ENCODE data around the gene NOTCH2.

DNA sequence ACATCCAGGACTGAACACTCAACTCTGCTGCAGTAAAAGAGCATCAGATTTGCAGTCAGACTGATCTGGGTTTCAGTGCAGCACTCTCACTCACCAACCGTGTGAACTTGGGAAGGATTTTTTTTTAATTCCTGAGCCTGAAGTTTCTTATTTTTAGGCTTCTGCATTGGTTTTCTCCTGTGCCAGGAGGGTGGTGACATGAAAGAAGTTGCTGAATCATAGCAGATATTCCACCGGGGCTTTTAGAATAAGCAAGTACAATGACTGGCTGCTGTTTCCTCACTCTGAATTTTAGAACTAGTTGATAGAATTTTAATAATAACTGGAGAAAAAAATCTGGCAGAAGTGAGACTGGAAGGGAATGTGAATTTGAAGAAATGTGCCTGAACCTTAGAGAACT lies 184.8 kb downstream of the NOTCH2 start:
- TF ChIP-seq EZH2phosphoT487 (IDR thresholded peaks at IDR 0.05; ENCODE audit: borderline replicate concordance, low read length) (no peak), CTCF (conservative IDR thresholded peaks at IDR 0.05; ENCODE audit: low read depth, low read length) (no peak), EZH2 (IDR thresholded peaks at IDR 0.05; ENCODE audit: low read length, unreplicated experiment) (no peak)

Data from PC-3 (cell line).